ENCODE results near the gene GNG2. TPM values are rescaled to one million over a fixed set of nuclear protein-coding genes. Genes with fewer than 3 reads are reported as not detected.

GNG2 gene
- total and polyA plus RNA-seq, 10 of the 15 experiments (the other 5 are each of a cell fraction or from before 2014, with no cell fraction given): 31.6 to 114 (median 66.4) TPM

DNA sequence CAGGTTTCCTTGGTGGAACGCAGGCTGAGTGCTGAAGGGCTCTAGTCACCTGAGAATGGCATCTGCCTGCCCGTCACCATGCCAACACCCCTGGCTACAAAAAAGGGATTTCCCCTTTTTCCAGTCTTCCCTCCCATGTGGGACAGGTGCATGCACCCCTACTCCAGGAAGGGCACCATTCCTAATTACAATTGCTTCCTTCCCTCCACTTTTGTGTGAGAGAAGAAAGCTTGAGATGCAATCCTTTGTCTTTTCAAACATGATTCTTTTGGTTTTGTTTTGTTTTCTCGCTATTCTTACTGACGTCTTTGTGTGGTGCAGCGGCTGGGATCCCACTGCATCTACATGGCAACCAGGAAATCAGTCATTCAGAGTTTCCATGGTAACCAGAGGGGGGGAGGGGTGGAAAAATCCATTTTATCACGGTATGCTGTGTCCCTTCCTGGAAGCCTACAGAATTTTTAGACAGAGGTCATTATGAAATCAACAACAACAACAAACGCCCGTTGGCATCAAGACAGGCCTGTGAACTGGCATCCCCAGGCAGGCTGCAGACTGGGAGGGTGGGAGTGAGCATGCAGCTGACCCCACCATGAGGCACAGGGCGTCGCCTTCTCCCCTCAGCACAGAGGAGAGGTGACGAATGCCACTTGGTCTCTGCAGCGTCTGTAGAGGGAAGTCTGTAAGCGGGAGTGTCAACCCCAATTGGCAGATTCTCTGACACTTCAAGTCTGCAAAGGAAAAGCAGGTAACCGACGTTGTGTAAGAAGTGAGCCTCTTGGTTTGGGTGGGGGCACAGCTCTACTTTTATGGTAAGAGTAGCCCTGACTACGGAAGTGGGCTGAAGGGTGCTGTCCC lies 13.6 kb upstream of the GNG2 start (continued):
- TF ChIP-seq RCOR1 (conservative IDR thresholded peaks at IDR 0.05; ENCODE audit: low read depth, low read length): no peak
- no peak for TF ChIP-seq ZNF274 (IDR thresholded peaks at IDR 0.05; ENCODE audit: insufficient read depth, insufficient read length)
- no peak for TF ChIP-seq BRCA1 (IDR thresholded peaks at IDR 0.05; ENCODE audit: low read depth, low read length)
- TF ChIP-seq ESRRA (IDR thresholded peaks at IDR 0.05; ENCODE audit: low read length): 0 out of 2 replicates have a peak, but pooled peaks have one; percentile 18
- TF ChIP-seq, protein P1, sequence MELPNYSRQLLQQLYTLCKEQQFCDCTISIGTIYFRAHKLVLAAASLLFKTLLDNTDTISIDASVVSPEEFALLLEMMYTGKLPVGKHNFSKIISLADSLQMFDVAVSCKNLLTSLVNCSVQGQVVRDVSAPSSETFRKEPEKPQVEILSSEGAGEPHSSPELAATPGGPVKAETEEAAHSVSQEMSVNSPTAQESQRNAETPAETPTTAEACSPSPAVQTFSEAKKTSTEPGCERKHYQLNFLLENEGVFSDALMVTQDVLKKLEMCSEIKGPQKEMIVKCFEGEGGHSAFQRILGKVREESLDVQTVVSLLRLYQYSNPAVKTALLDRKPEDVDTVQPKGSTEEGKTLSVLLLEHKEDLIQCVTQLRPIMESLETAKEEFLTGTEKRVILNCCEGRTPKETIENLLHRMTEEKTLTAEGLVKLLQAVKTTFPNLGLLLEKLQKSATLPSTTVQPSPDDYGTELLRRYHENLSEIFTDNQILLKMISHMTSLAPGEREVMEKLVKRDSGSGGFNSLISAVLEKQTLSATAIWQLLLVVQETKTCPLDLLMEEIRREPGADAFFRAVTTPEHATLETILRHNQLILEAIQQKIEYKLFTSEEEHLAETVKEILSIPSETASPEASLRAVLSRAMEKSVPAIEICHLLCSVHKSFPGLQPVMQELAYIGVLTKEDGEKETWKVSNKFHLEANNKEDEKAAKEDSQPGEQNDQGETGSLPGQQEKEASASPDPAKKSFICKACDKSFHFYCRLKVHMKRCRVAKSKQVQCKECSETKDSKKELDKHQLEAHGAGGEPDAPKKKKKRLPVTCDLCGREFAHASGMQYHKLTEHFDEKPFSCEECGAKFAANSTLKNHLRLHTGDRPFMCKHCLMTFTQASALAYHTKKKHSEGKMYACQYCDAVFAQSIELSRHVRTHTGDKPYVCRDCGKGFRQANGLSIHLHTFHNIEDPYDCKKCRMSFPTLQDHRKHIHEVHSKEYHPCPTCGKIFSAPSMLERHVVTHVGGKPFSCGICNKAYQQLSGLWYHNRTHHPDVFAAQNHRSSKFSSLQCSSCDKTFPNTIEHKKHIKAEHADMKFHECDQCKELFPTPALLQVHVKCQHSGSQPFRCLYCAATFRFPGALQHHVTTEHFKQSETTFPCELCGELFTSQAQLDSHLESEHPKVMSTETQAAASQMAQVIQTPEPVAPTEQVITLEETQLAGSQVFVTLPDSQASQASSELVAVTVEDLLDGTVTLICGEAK (IDR thresholded peaks at IDR 0.05; ENCODE audit: borderline replicate concordance): no peak; the same call in 1 of the 2 replicates
- TF ChIP-seq TARDBP (IDR thresholded peaks at IDR 0.05; ENCODE audit: borderline replicate concordance): no peak
- TF ChIP-seq, protein P2, sequence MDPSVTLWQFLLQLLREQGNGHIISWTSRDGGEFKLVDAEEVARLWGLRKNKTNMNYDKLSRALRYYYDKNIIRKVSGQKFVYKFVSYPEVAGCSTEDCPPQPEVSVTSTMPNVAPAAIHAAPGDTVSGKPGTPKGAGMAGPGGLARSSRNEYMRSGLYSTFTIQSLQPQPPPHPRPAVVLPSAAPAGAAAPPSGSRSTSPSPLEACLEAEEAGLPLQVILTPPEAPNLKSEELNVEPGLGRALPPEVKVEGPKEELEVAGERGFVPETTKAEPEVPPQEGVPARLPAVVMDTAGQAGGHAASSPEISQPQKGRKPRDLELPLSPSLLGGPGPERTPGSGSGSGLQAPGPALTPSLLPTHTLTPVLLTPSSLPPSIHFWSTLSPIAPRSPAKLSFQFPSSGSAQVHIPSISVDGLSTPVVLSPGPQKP (IDR thresholded peaks at IDR 0.05; ENCODE audit: low read depth, low read length): peak; percentile 98
- no peak for TF ChIP-seq TCF12 (IDR thresholded peaks at IDR 0.05; ENCODE audit: low read depth, low read length)
- TF ChIP-seq NRF1 (conservative IDR thresholded peaks at IDR 0.05; ENCODE audit: low read depth, low read length): no peak
- TF ChIP-seq SRF (IDR thresholded peaks at IDR 0.05; ENCODE audit: low read depth in 2 of 2, low read length in 2 of 2): peak; percentile 38 to 90; a peak in 3 of 4 replicates
- peak; percentile 88 for TF ChIP-seq NBN (IDR thresholded peaks at IDR 0.05)
- peak; percentile 85 for TF ChIP-seq POLR2AphosphoS5 (IDR thresholded peaks at IDR 0.05; ENCODE audit: low read length)
- no peak for TF ChIP-seq ZNF622 (IDR thresholded peaks at IDR 0.05)
- peak; percentile 76; the same call in 1 of the 2 replicates for TF ChIP-seq WRNIP1 (IDR thresholded peaks at IDR 0.05; ENCODE audit: borderline replicate concordance, low read depth, low read length)
- TF ChIP-seq CBFB (IDR thresholded peaks at IDR 0.05; ENCODE audit: low read depth): peak; percentile 56; the same call in 1 of the 2 replicates
- TF ChIP-seq, protein P3, sequence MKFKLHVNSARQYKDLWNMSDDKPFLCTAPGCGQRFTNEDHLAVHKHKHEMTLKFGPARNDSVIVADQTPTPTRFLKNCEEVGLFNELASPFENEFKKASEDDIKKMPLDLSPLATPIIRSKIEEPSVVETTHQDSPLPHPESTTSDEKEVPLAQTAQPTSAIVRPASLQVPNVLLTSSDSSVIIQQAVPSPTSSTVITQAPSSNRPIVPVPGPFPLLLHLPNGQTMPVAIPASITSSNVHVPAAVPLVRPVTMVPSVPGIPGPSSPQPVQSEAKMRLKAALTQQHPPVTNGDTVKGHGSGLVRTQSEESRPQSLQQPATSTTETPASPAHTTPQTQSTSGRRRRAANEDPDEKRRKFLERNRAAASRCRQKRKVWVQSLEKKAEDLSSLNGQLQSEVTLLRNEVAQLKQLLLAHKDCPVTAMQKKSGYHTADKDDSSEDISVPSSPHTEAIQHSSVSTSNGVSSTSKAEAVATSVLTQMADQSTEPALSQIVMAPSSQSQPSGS (IDR thresholded peaks at IDR 0.05; ENCODE audit: low read length): peak; percentile 73
- no peak for TF ChIP-seq YY1 (IDR thresholded peaks at IDR 0.05; ENCODE audit: low read depth, low read length)
- peak; percentile 61 for TF ChIP-seq NFIC (IDR thresholded peaks at IDR 0.05; ENCODE audit: low read depth, low read length)
- TF ChIP-seq SUPT20H (IDR thresholded peaks at IDR 0.05; ENCODE audit: borderline replicate concordance, control insufficient read depth, low read depth, low read length): no peak
- peak; percentile 39; the same call in 1 of the 2 replicates for TF ChIP-seq JUNB (IDR thresholded peaks at IDR 0.05)
- peak; percentile 57; the same call in 1 of the 2 replicates for TF ChIP-seq CREM (IDR thresholded peaks at IDR 0.05; ENCODE audit: low read depth)
- no peak for TF ChIP-seq RAD21 (IDR thresholded peaks at IDR 0.05; ENCODE audit: insufficient read depth, low read depth, low read length)
- 0 out of 2 replicates have a peak, but pooled peaks have one; percentile 29 for TF ChIP-seq PAX5 (IDR thresholded peaks at IDR 0.05; ENCODE audit: borderline replicate concordance, low read depth, low read length)
- peak; percentile 92 for TF ChIP-seq SMARCA5 (IDR thresholded peaks at IDR 0.05)
- peak; percentile 30 for TF ChIP-seq SP1 (IDR thresholded peaks at IDR 0.05; ENCODE audit: low read depth, low read length)
